ENCODE data around the gene RBM8A.

Gene RBM8A

GRCh38 chr1:145889722-145890121 is 37.6 kb downstream of the RBM8A start:
- Histone ChIP-seq H3K4me3 (no peak overlapping the region), H3K27ac (peak overlapping the region in 6 of 21 experiments; percentile 8 to 86 (median 44))

GRCh38 chr1:145887631-145888030 is 39.7 kb downstream of the RBM8A start:
- Histone ChIP-seq H3K4me3 (no peak overlapping the region), H3K27ac (no peak overlapping the region)

GRCh38 chr1:145886816-145887215 is 40.5 kb downstream of the RBM8A start:
- Histone ChIP-seq H3K4me3 (no peak overlapping the region), H3K27ac (peak overlapping the region in 1 of 21 experiments; percentile 63)

- Histone ChIP-seq H3K4me3 (peak overlapping the region; percentile 44 to 75 (median 56)), H3K27ac (peak overlapping the region in 2 of 21 experiments; percentile 18 to 63)
Measured at GRCh38 chr1:145886390-145886789, 40.9 kb downstream of the RBM8A start.

GRCh38 chr1:145885738-145886287 is 41.5 kb downstream of the RBM8A start, which contains the start of gene ANKRD35:
Gene ANKRD35 (minus strand): TSS chr1:145885866. CDS start chr1:145885758, 108 bp downstream.
- Histone ChIP-seq H3K27ac (peak within 1 kb of the TSS in 7 of 21 experiments; percentile 10 to 63 (median 22)), H3K4me3 (peak within 1 kb of the TSS; percentile 44 to 75 (median 56))

- Histone ChIP-seq H3K27ac (peak overlapping the region in 5 of 21 experiments; percentile 10 to 63 (median 41)), H3K4me3 (peak overlapping the region in 4 of 7 experiments; percentile 52 to 75 (median 60))
Measured at GRCh38 chr1:145884675-145885074, 42.6 kb downstream of the RBM8A start.

- H3K4me3 ChIP-seq = no peak overlapping the region
- peak overlapping the region in 14 of 21 experiments; percentile 29 to 71 (median 54) for H3K27ac ChIP-seq
Measured at GRCh38 chr1:145879775-145880174, 47.5 kb downstream of the RBM8A start.

GRCh38 chr1:145878724-145879123 is 48.6 kb downstream of the RBM8A start:
- Histone ChIP-seq H3K27ac (peak overlapping the region in 14 of 21 experiments; percentile 22 to 71 (median 55)), H3K4me3 (no peak overlapping the region)

GRCh38 chr1:145877923-145878486 is 49.3 kb downstream of the RBM8A start:
- peak overlapping the region in 14 of 21 experiments; percentile 18 to 71 (median 52) for H3K27ac ChIP-seq
- H3K4me3 ChIP-seq = no peak overlapping the region

GRCh38 chr1:145874646-145875045 is 52.6 kb downstream of the RBM8A start:
- Histone ChIP-seq H3K27ac (no peak overlapping the region), H3K4me3 (no peak overlapping the region)

GRCh38 chr1:145871994-145872924 is 55.0 kb downstream of the RBM8A start:
- Histone ChIP-seq H3K27ac (peak overlapping the region in 20 of 21 experiments; percentile 15 to 82 (median 71)), H3K4me3 (peak overlapping the region; percentile 28 to 36 (median 33))
